HCT116 (cell line): ENCODE measurements around the gene SYT7. TPM values are rescaled to one million over a fixed set of nuclear protein-coding genes. Genes with fewer than 3 reads are reported as not detected.

ENCODE experiments used
- ATAC-seq: fragments of 200-7000 bp; cut with Tn5 transposase; 2 replicates; pipeline ENCODE4 v1.9.1; 2020; ENCODE audit warnings: mild to moderate bottlenecking, moderate library complexity
- BruUV-seq: library from RNA; stranded (reverse); fragments of 400-500 nt; replicated peaks from 2 replicates; lab custom pipeline; 2021; lab: Mats Ljungman, UMichigan
- CTCF ChIA-PET: fragments of 300-600 bp; sonication (Branson Sonifier 250); formaldehyde crosslinking; loops from one replicate; lab custom pipeline; 2021; ENCODE audit warnings: antibody characterized with exemption; lab: Charles Lee
- POLR2A ChIA-PET: fragments of 300-600, 350-600 bp; sonication (Branson Sonifier 250); formaldehyde crosslinking; loops from one replicate; lab custom pipeline; 2021; ENCODE audit warnings: antibody characterized with exemption; lab: Charles Lee
- RAD21 ChIA-PET, 2 experiments: fragments of 300-600 bp; sonication (Branson Sonifier 250); formaldehyde crosslinking; loops; one replicate each; lab custom pipeline; 2023; ENCODE audit warnings: low total read pairs in 2 of 2; ENCODE audit not compliant: uncharacterized antibody in 2 of 2, unreplicated experiment in 2 of 2, low non-redundant PET in 1 of 2; lab: Charles Lee
- DNase-seq: peaks from one replicate; pipeline ENCODE4 v3.0.0-alpha.2; 2010; ENCODE audit warnings: low read depth, low spot score
- H2AFZ ChIP-seq: fragments of 200-600 bp; shearing (Covaris generic), sonication (generic); 2 replicates; pipeline ENCODE4 v1.6.1; 2017; ENCODE audit warnings: low read depth, mixed run types, mixed read lengths, antibody characterized with exemption, low read length; ENCODE audit not compliant: poor library complexity, severe bottlenecking
- H3K27ac ChIP-seq: 2 replicates; pipeline ENCODE4 v1.5.1; 2012; ENCODE audit warnings: low read depth, low read length
- H3K27me3 ChIP-seq: fragments of 200-600 bp; sonication (generic); 2 replicates; pipeline ENCODE4 v1.6.1; 2016; ENCODE audit warnings: mixed run types, low read length, mixed read lengths; ENCODE audit not compliant: insufficient read depth
- H3K36me3 ChIP-seq, 2 experiments: fragments of 200-500 bp in 1 of 2; fragments of 200-600 bp in 1 of 2; sonication (Bioruptor generic) in 1 of 2; sonication (generic) in 1 of 2; 2 replicates each; pipeline versions ENCODE4 v1.5.1 to v1.6.1; 2014 to 2016; ENCODE audit warnings: low read length in 2 of 2, inconsistent platforms in 1 of 2, mixed read lengths in 1 of 2, mixed run types in 1 of 2; ENCODE audit not compliant: insufficient read depth in 2 of 2, control insufficient read depth in 1 of 2
- H3K4me1 ChIP-seq, 2 experiments: fragments of 200-600 bp in 1 of 2; sonication (generic) in 1 of 2; 2 replicates each; pipeline versions ENCODE4 v1.5.1 to v1.6.1; 2012 to 2017; ENCODE audit warnings: low read length in 2 of 2, inconsistent platforms in 1 of 2, mild to moderate bottlenecking in 1 of 2, mixed read lengths in 1 of 2, mixed run types in 1 of 2, moderate library complexity in 1 of 2; ENCODE audit not compliant: insufficient read depth in 2 of 2, control insufficient read depth in 1 of 2
- H3K4me2 ChIP-seq: fragments of 200-600 bp; sonication (generic); 2 replicates; pipeline ENCODE4 v1.6.1; 2017; ENCODE audit warnings: mixed run types, low read length, mixed read lengths
- H3K4me3 ChIP-seq, 2 experiments: fragments of 200-600 bp in 1 of 2; sonication (generic) in 1 of 2; replicated peaks in 1 of 2; 2 replicates each; pipeline ENCODE4 v1.5.1; 2011 to 2016; ENCODE audit warnings: low read length in 2 of 2, control low read depth in 1 of 2, low read depth in 1 of 2, mild to moderate bottlenecking in 1 of 2, mixed read lengths in 1 of 2, mixed run types in 1 of 2
- H3K79me2 ChIP-seq: fragments of 200-600 bp; sonication (generic); 2 replicates; pipeline ENCODE4 v1.6.1; 2017; ENCODE audit warnings: mild to moderate bottlenecking, mixed run types, low read length, moderate library complexity, mixed read lengths; ENCODE audit not compliant: insufficient read depth
- H3K9ac ChIP-seq: fragments of 200-600 bp; sonication (generic); 2 replicates; pipeline ENCODE4 v1.6.1; 2016; ENCODE audit warnings: low read length, mixed read lengths
- H3K9me2 ChIP-seq: fragments of 200-600 bp; sonication (generic), shearing (Covaris generic); 2 replicates; pipeline ENCODE4 v1.6.1; 2017; ENCODE audit warnings: mixed run types, mild to moderate bottlenecking, moderate library complexity; ENCODE audit not compliant: insufficient read depth
- H3K9me3 ChIP-seq, 2 experiments: fragments of 200-500 bp in 1 of 2; fragments of 200-600 bp in 1 of 2; sonication (Bioruptor generic) in 1 of 2; sonication (generic) in 1 of 2; 2 replicates each; pipeline ENCODE4 v1.6.1; 2014 to 2017; ENCODE audit warnings: low read length in 2 of 2, mixed read lengths in 2 of 2, inconsistent platforms in 1 of 2, low read depth in 1 of 2, mild to moderate bottlenecking in 1 of 2, mixed run types in 1 of 2, moderate library complexity in 1 of 2; ENCODE audit not compliant: control insufficient read depth in 1 of 2, insufficient read depth in 1 of 2
- H4K20me1 ChIP-seq: fragments of 200-600 bp; sonication (generic), shearing (Covaris generic); 2 replicates; pipeline ENCODE4 v1.6.1; 2017; ENCODE audit warnings: mixed run types, mild to moderate bottlenecking, moderate library complexity; ENCODE audit not compliant: insufficient read depth
- ATF3 ChIP-seq: IDR thresholded peaks from 2 replicates; pipeline ENCODE4 v1.6.1; 2012
- CBX3 ChIP-seq: IDR thresholded peaks from 2 replicates; pipeline ENCODE4 v1.6.1; 2012; ENCODE audit warnings: low read depth
- EGR1 ChIP-seq: IDR thresholded peaks from 2 replicates; pipeline ENCODE4 v1.6.1; 2012; ENCODE audit warnings: low read depth
- ELF1 ChIP-seq: IDR thresholded peaks from 2 replicates; pipeline ENCODE4 v1.6.1; 2012; ENCODE audit warnings: low read depth, borderline replicate concordance
- EZH2 ChIP-seq: fragments of 200-600 bp; sonication (generic); IDR thresholded peaks from 2 replicates; pipeline ENCODE4 v1.6.1; 2017; ENCODE audit warnings: antibody characterized with exemption, mixed run types
- FOSL1 ChIP-seq: IDR thresholded peaks from 2 replicates; pipeline ENCODE4 v1.6.1; 2012; ENCODE audit warnings: low read depth
- JUND ChIP-seq: IDR thresholded peaks from 2 replicates; pipeline ENCODE4 v1.6.1; 2012
- MAX ChIP-seq: IDR thresholded peaks from 2 replicates; pipeline ENCODE4 v1.6.1; 2012
- POLR2A ChIP-seq: IDR thresholded peaks from 2 replicates; pipeline ENCODE4 v1.7.0; 2011; ENCODE audit warnings: borderline replicate concordance; ENCODE audit not compliant: insufficient read depth, insufficient read length; ENCODE audit errors: extremely low read depth
- POLR2AphosphoS5 ChIP-seq: IDR thresholded peaks from 2 replicates; pipeline ENCODE4 v1.6.1; 2011; ENCODE audit warnings: mild to moderate bottlenecking, low read depth, low read length, moderate library complexity
- RAD21 ChIP-seq: IDR thresholded peaks from 2 replicates; pipeline ENCODE4 v1.6.1; 2012; ENCODE audit warnings: low read depth, mild to moderate bottlenecking
- REST ChIP-seq: IDR thresholded peaks from 2 replicates; pipeline ENCODE4 v1.6.1; 2012; ENCODE audit warnings: low read depth
- SIN3A ChIP-seq: IDR thresholded peaks from 2 replicates; pipeline ENCODE4 v1.6.1; 2012; ENCODE audit warnings: low read depth
- SP1 ChIP-seq: IDR thresholded peaks from 2 replicates; pipeline ENCODE4 v1.6.1; 2012; ENCODE audit warnings: low read depth
- SRF ChIP-seq: IDR thresholded peaks from 2 replicates; pipeline ENCODE4 v1.6.1; 2012; ENCODE audit warnings: low read depth
- TCF7L2 ChIP-seq: IDR thresholded peaks from 2 replicates; pipeline ENCODE4 v1.7.0; 2011; ENCODE audit warnings: borderline replicate concordance, inconsistent platforms; ENCODE audit not compliant: insufficient read depth, insufficient read length; ENCODE audit errors: extremely low read depth
- YY1 ChIP-seq: IDR thresholded peaks from 2 replicates; pipeline ENCODE4 v1.6.1; 2011; ENCODE audit warnings: low read length, low read depth, moderate library complexity, mild to moderate bottlenecking; ENCODE audit not compliant: insufficient replicate concordance; ENCODE audit errors: extremely low read depth
- ZBTB33 ChIP-seq: IDR thresholded peaks from 2 replicates; pipeline ENCODE4 v1.6.1; 2011; ENCODE audit warnings: mild to moderate bottlenecking, low read length, moderate library complexity; ENCODE audit not compliant: insufficient replicate concordance; ENCODE audit errors: extremely low read depth
- ZFX ChIP-seq: fragments of 450-650 bp; IDR thresholded peaks from 2 replicates; pipeline ENCODE4 v1.6.1; 2017
- ZNF274 ChIP-seq: fragments of 200-500 bp; sonication (Bioruptor generic); IDR thresholded peaks from 2 replicates; pipeline ENCODE4 v1.6.1; 2014; ENCODE audit warnings: mild to moderate bottlenecking, low read depth, low read length, inconsistent platforms
- intact Hi-C: fragments of 100-400 bp; cut with micrococcal nuclease; formaldehyde crosslinking; loops from 2 replicates; pipeline ENCODE4 v1.10.0; 2022
- total RNA-seq: library from RNA; stranded (reverse); gene quantifications from one replicate; pipeline ENCODE4 v1.2.1, GENCODE V29; 2021; ENCODE audit not compliant: unreplicated experiment

SYT7 gene
- total RNA-seq, 1 experiment from 2014 or later = 27.4 TPM

- intact Hi-C loops = loop anchor here (5.0 kb wide), 1 partner anchor 93 kb away; no protein-coding TSS in a partner anchor
- ChIA-PET POLR2A (no interaction called here), RAD21 (no interaction called here), CTCF (no interaction called here)
- H3K4me3 ChIP-seq = no peak overlapping the region
- no peaks in the 10 kb centered on the region; a peak in 1 of 4 replicates for H3K36me3 ChIP-seq
- no peak overlapping the region for H3K4me2 ChIP-seq
- no peak overlapping the region for H3K27ac ChIP-seq
- ATAC-seq (no peak), DNase-seq (no peak)
- no peaks in the 10 kb centered on the region for H3K9me2 ChIP-seq
- H2AFZ ChIP-seq = no peak overlapping the region
- BruUV-seq = no TSS peak
- no peaks in the 10 kb centered on the region for H3K79me2 ChIP-seq
- H3K4me1 ChIP-seq = peaks cover 0 to 9% of the 10 kb centered on the region in 2 experiments; a peak in 2 of 4 replicates
- H3K9ac ChIP-seq = no peak overlapping the region
- no peaks in the 10 kb centered on the region for H3K27me3 ChIP-seq
- H4K20me1 ChIP-seq = no peaks in the 10 kb centered on the region
- TF ChIP-seq SRF = no peak
- no peak for TF ChIP-seq ZNF274
- no peak for TF ChIP-seq CBX3
- no peak for TF ChIP-seq FOSL1
- no peak for TF ChIP-seq ATF3
- no peak for TF ChIP-seq ELF1
- TF ChIP-seq REST = no peak
- no peak for TF ChIP-seq TCF7L2
- no peak for TF ChIP-seq EGR1
- no peak for TF ChIP-seq SP1
- no peak for TF ChIP-seq ZBTB33
- no peak for TF ChIP-seq MAX
- TF ChIP-seq RAD21 = no peak
- no peak for TF ChIP-seq YY1
- TF ChIP-seq JUND = no peak
- no peak for TF ChIP-seq SIN3A
- no peak for TF ChIP-seq EZH2
- TF ChIP-seq POLR2A = no peak
- no peak for TF ChIP-seq POLR2AphosphoS5
- no peak for TF ChIP-seq ZFX
- no peaks in the 10 kb centered on the region for H3K9me3 ChIP-seq
These were observed 46.6 kb downstream of the SYT7 start for GRCh38 chr11:61534025-61534932.
